Measurements from ENCODE around the gene NPFFR1.

The NPFFR1 gene

GRCh38 chr10:70320751-70321150 lies 36.9 kb upstream of the NPFFR1 start:
- H3K27ac ChIP-seq, result no peak overlapping the region
- TF ChIP-seq CTCF (conservative IDR thresholded peaks at IDR 0.05), result no peak
- no peak for TF ChIP-seq ZFX (IDR thresholded peaks at IDR 0.05)

GRCh38 chr10:70319824-70320223 lies 36.0 kb upstream of the NPFFR1 start:
- TF ChIP-seq CTCF (conservative IDR thresholded peaks at IDR 0.05), result no peak
- TF ChIP-seq ZFX (IDR thresholded peaks at IDR 0.05), result no peak

GRCh38 chr10:70319183-70319582 lies 35.4 kb upstream of the NPFFR1 start:
- TF ChIP-seq ZFX (IDR thresholded peaks at IDR 0.05), result no peak
- no peak for TF ChIP-seq CTCF (conservative IDR thresholded peaks at IDR 0.05)
- no peak overlapping the region for H3K27ac ChIP-seq

More at GRCh38 chr10:70319824-70320223, 36.0 kb upstream of the NPFFR1 start:
- no peak overlapping the region for H3K27ac ChIP-seq

GRCh38 chr10:70317943-70318318 lies 34.1 kb upstream of the NPFFR1 start:
- H3K27ac ChIP-seq, result no peak overlapping the region
- TF ChIP-seq CTCF (conservative IDR thresholded peaks at IDR 0.05) (no peak), ZFX (IDR thresholded peaks at IDR 0.05) (no peak)

- TF ChIP-seq CTCF (conservative IDR thresholded peaks at IDR 0.05) (no peak), ZFX (IDR thresholded peaks at IDR 0.05) (no peak)
- no peak overlapping the region for H3K27ac ChIP-seq
Measured at GRCh38 chr10:70317272-70317942, 33.6 kb upstream of the NPFFR1 start.

- TF ChIP-seq ZFX (IDR thresholded peaks at IDR 0.05), result no peak
- no peak for TF ChIP-seq CTCF (conservative IDR thresholded peaks at IDR 0.05)
Measured at GRCh38 chr10:70315815-70316214, 32.0 kb upstream of the NPFFR1 start.

GRCh38 chr10:70315276-70315675 lies 31.5 kb upstream of the NPFFR1 start:
- no peak for TF ChIP-seq CTCF (conservative IDR thresholded peaks at IDR 0.05)
- no peak overlapping the region for H3K27ac ChIP-seq

More at GRCh38 chr10:70315815-70316214, 32.0 kb upstream of the NPFFR1 start:
- H3K27ac ChIP-seq, result no peak overlapping the region

All from C4-2B (cell line).